ENCODE data around the gene CSF1R.

Gene CSF1R

DNA sequence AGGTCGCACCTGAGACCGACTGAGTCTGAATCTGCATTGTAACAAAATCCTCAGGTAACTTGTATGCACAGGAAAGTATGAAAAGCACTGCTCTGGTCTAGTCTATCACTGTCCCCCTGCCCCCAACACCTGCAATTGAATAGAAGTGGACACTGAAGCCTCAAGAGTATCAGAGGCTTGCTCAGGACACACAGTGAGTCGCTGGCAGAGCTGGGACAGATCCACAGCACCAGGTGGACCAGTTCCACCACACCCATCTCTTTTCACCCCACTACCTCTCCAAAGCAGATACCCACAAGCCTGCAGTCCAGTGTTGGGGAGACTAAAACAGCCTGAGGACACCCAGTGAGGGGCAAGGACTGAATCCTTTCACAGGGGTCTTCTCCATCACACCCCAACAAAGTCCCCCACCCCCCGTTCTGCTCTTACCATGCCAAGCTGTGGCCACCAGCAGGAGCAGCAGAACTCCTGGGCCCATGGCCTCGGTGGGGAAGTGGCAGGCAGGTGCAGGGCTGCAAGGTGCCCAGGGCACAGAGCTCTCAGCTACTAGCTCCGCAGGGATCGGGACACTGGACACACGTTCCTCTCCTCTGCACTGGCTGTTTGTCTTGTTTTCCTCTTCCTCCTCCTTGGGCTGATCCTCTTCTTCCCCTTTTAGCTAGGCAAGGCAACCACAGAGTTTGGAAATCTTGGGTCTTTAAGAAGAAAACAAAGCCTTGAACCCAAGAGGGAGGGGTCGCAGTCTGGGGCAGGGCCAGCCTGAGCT is at the start of gene CSF1R:
Gene CSF1R (minus strand): TSS at position 605 of the 766 bp plus-strand sequence. CDS start 127 bp downstream, at position 478.
- DNase-seq: no peak

DNA sequence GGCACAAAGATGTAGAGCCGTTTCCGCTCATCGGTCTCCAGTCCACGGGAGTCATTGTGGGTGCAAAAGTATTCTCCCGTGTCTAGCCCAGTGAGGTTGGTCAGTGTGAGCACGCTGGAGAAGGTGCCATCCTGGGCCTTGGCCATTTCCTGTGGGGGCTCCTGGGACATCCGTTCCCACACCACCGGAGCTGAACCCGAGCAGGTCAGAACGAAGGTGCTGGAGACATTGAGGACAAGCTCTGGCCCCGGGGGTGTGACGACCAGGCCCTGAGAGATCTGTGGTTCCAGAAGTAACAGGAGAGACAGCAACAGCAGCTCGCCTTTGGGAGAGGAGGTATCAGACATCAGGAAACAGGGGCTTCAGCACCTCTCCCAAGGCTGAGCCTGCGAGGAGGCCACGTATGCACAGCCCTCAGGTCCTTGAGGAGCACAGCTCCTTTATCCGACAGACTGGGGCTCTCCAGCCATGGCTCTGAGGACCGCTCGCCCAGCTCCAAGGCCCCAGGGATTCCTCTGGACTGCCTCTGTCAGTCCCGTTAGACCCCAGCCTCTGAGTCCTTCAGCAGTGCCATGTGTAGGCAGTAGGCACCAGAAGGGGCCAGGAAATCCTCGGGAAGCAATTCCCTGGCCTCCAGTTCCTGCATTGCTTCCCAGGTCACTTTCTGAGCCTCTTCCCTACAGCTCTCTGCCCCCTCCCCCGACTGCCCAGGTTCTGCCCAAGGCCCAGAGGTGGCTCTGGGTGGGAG is 49.4 kb upstream of the CSF1R start:
- no peak for DNase-seq

GRCh38 chr5:150134198-150134588 is 47.8 kb upstream of the CSF1R start:
- no peak for DNase-seq

DNA sequence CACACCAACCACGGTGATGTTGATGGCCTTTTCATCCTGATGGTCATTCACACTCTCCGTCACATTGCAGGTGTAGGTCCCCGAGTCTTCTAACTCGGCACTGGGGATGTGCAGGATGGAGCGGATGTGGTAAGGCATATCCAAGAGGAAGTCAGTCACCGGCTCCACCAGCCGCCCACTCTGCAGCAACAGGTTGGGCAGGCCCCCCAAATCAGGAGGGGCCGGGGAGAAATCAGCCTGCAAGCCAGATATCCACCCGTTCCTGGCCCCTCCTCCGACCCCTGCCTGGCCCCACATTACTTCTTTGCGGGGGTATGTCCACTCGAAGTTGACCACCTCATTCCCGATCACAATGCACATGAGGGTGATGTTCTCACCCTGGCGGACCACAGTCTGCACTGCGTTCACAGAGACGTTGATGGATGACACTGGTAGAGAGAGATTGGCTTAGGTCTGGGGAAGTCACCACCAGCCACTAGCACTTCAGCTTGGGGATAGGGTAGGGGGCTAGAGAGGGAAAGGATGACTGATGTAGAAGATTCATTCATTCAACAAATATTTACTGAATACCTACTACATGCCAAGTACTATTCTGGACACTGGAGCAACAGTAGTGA is 47.3 kb upstream of the CSF1R start:
- DNase-seq: no peak

DNA sequence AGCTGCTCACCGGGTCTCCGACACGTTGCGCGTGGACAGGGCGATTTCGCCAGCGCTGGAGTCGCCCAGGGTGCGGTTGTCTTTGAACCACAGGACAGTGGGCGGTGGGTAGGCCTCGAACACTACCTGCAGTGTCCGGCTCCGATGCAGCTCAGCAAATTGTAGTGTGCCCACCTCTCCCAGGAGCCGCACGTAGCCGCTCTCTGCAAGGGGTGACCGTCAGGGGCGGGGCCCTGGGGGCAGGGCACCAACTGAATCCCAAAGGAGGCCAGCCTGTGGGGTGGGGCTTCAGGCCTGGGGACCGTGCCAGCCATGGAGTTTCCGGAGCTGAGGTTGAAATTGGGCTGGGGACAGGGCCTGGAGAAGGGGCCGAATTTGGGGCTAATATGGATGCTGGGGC is 46.4 kb upstream of the CSF1R start:
- DNase-seq: no peak

DNA sequence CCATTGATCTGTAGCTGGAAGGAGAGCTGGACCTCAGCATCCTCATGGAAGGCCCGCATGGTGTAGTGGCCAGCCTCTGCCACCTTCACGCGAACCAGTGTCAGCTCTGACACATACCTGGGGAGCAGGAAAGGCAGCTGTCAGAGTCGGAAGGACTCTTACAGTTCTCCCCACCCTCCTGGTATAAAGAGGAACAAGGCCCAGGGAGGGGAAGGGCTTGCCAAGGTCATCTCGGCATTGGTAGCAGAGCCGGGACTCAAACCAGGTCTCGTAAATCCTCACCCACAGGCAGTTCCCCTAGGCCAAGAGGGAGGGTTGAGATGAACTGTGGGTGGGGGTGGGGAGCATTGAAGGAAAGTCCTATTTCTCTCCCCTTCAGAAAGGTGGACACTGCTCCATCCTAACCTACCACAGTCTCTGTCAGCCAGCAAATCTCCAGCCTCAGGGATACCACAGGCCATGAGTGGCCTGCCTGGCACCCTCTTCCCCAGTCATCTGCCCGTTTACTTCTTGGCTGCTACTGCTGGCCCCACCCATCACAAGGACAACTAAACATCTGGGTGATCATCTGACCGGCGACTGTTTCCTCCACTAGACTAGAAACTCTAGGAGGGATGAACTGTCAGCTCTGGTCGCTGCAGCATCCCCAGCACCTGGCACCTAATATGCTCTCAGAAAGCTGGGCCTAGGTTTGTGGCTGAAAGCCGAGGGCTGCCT is 45.8 kb upstream of the CSF1R start:
- no peak for DNase-seq

GRCh38 chr5:150131461-150131860 is 45.1 kb upstream of the CSF1R start:
- no peak for DNase-seq

- no peak for DNase-seq
Observed at GRCh38 chr5:150130493-150130922, 44.2 kb upstream of the CSF1R start.

DNA sequence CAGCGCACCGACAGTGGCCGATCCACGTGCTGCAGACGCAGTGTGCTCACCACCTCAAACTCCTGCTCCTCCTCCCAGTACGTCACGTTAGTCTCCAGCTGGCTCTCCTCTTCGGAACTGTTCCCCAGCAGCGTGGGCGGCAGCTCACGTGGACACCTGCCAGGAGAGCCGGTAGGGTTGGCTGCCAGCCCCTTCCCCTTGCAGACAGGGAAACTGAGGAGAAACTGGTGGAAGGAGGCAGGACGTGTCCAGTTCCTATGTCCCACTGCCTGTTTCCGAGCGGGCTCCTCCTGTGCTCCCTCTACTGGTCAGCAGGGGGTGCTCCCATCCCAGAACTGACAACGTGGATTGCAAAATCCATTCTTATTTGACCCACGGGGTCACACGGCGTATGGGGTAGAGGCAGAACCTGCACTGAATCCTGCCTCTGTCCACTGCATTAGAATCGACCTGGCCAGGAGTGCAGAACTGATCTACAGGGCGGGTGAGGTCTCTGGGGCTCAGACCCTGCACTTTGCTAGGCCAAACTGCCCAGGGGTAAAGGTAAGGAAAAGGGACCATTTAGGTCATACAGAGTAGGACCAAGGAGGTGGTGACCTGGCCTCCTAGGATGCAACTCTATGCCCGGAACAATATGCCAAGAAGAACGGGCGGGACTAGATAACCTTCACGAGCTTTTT is 43.6 kb upstream of the CSF1R start:
- DNase-seq: peak; percentile 47

GRCh38 chr5:150129454-150129812 is 43.1 kb upstream of the CSF1R start:
- DNase-seq: no peak

DNA sequence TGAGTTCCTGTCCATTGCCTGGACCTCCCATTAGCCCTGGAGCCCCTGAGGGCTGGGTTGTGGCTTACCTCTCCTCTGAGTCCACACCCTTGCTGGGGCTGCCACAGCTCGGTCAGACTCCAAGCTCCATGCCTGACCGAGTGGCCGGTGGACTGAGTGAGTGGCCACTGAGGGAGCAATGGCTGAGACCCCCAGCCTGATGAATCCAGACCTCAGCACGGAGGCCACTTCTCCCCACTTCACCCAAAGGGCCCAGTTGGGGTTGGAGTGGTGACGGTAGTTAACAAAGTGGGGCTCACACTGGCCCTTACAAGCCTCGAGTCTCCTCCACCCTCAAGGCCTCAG is 40.5 kb upstream of the CSF1R start:
- DNase-seq: no peak

GRCh38 chr5:150126199-150126920 is 40.0 kb upstream of the CSF1R start:
- DNase-seq: no peak

DNA sequence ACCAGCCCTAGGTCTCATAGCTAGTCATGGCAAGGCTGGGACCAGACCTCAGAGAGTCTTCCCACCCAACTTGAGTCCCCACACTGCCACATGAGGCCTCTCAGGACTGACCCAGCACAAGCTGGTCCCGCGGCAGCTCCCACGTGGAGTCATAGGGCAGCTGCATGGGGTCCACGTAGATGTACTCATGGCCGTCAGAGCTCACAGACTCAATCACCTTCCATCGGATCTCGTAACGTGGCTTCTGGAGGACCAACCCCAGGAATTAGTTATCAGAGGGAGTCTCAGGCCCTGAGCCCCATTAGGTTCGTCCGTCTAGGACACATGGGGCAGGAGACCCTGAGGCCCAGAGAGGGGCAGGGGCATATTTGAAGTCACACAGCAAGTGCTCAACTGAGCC is 39.0 kb upstream of the CSF1R start:
- DNase-seq: no peak

DNA sequence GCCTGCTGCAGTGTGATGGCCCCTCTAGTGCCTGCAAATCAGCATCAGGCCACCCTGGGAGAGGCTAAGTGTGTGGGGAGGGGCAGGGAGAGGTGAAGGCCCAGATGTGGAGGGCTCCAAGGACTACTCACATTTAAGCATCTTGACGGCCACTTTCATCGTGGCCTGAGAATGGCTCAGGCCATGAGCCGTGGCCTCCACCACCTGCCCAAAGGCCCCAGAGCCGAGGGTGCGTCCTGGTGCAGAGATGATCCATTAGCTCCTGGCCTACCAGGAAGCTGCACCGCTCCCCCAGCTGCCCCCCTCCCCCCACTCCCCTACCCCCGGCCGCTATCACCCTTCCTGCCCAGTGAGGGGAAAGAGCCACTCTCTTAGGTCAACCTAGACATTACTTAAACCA is 38.2 kb upstream of the CSF1R start:
- no peak for DNase-seq

DNA sequence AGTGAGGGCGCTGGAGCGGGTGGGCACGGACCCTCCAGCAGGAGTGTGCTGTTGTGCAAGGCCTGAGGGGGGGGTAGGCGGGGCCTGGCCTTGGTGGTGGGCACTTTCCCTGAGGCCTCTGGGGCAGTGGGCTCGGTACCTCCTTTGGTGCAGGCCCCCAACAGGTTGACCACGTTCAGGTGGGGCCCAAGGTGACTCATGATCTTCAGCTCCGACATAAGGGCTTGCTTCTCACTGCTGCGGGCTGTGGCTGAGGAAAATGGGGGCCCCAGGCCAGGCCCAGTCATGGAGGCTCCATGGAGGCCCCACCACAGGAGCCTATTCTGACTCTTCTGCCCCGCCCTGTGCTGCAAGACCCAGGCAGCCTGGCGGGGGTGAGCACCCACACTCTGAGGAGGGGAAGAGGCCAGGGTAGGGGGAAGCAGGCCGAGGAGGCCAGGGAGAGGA is 37.8 kb upstream of the CSF1R start:
- DNase-seq: no peak

- DNase-seq: no peak
Observed at GRCh38 chr5:150123542-150123941, 37.2 kb upstream of the CSF1R start.

DNA sequence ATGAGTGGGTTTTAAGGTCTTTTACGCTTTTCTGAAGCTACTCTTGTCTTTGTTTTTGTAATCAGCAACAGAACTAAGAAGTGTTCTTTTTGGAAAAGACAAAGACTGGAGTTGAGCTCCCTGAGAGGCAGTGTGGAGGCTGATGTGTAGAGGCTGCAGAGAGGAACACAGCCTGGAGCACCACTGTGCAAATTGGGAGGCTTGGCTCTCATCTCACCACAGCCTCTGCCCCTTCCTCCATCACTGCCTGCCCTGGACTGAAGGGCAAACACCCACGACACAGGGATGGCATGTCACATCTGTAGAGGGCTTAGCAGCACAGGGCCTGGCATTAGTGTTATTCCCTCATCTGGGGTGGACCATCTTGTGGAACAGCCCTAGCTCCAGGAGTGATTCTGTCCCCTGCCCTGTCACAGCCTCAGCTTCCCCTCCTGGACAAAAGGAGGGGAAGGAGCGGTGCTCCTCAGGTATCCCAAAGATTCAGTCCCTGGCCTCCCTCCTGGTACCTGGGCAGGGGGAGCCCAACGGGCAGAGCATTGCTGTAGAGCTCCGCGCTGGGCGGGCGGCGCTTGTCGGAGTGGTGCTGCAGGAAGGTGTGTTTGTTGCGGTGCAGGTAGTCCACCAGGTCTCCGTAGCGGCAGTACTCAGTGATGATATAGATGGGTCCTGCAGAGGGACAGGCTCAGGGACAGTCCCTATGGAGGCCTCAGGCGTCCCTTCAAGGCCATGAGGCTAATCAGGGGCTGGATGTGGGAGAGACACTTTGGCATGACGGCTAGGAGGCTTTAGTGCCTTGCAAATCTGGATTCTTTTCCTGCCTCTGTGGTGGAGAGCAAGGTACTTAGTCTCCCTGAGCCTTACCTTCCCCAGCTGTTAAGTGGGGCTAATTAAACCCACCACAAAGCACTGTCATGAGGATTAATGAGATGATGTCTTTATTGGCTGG is 36.5 kb upstream of the CSF1R start:
- no peak for DNase-seq

- no peak for DNase-seq
Observed at GRCh38 chr5:150122158-150122510, 35.8 kb upstream of the CSF1R start.

DNA sequence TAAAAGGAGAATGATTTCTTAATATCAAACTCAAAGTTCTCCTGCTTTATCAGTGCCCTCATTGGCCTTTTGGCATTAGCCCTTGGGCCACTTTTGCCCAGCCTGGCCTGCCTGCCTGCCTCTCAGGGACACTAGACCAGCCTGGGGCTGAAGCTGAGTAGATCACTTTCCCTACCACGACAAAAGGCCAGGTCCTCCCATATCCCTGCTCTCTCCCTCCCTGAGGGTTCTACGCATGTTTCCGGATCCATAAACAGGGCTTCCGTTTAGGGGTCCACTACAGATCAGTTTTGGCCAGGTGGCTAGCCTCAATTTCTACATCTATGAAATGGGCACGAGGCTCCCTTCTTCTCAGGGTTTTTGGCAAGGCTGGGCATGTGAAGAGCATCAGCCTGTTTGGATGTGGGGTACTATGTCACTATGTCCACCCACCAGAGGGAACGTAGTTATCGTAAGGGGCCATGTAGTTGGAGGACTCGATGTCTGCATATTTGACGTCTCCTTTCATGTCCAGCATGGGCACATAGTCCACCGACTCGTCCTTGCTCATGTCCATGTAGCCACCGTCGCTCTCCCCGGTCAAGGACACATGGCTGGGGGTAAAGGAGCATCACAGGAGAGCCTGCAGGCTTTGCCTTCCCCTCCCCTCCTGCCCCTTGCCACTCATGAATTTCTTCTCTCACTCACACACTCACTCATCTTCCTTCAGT is 35.2 kb upstream of the CSF1R start:
- DNase-seq: no peak

All from activated CD8-positive, alpha-beta memory T cell treated with anti-CD3 and anti-CD28 coated beads, Interleukin-2, amount 50 U/mL, for 4 hours (primary cell).